DOHH2 (cell line): Measurements from ENCODE around the gene NUP93.
"Not testable (repeated sequence)": the region's sequence is repeated elsewhere in the genome, so short reads cannot be mapped to it uniquely, and the experiment has no call there.

ENCODE experiments used
- H3F3A ChIP-seq: fragments of 200-600 bp; sonication (generic), shearing (Covaris generic); 2 replicates; pipeline ENCODE4 v1.6.0; 2016; ENCODE audit warnings: antibody characterized with exemption, mild to moderate bottlenecking; ENCODE audit not compliant: control insufficient read depth, insufficient read depth
- H3K27ac ChIP-seq: fragments of 200-600 bp; sonication (generic); 2 replicates; pipeline ENCODE4 v1.5.1; 2014; ENCODE audit warnings: low read depth, mild to moderate bottlenecking, low read length, moderate library complexity
- H3K27me3 ChIP-seq: fragments of 200-600 bp; sonication (generic); 2 replicates; pipeline ENCODE4 v1.6.1; 2014; ENCODE audit warnings: mild to moderate bottlenecking, low read length, mixed read lengths; ENCODE audit not compliant: control insufficient read depth
- H3K36me3 ChIP-seq: fragments of 200-600 bp; sonication (generic); 2 replicates; pipeline ENCODE4 v1.6.1; 2014; ENCODE audit warnings: mild to moderate bottlenecking, low read length, moderate library complexity, mixed read lengths; ENCODE audit not compliant: control insufficient read depth
- H3K4me1 ChIP-seq: fragments of 200-600 bp; sonication (generic); 2 replicates; pipeline ENCODE4 v1.6.1; 2014; ENCODE audit warnings: mild to moderate bottlenecking, low read length, mixed read lengths; ENCODE audit not compliant: control insufficient read depth
- H3K4me2 ChIP-seq: fragments of 200-600 bp; sonication (generic); 2 replicates; pipeline ENCODE4 v1.6.0; 2014; ENCODE audit warnings: mild to moderate bottlenecking, low read length, moderate library complexity
- H3K4me3 ChIP-seq: fragments of 200-600 bp; sonication (generic); 2 replicates; pipeline ENCODE4 v1.5.1; 2014; ENCODE audit warnings: mild to moderate bottlenecking, low read length, mixed read lengths
- H3K79me2 ChIP-seq: fragments of 200-600 bp; sonication (generic); 2 replicates; pipeline ENCODE4 v1.6.1; 2014; ENCODE audit warnings: mild to moderate bottlenecking, low read length, mixed read lengths; ENCODE audit not compliant: control insufficient read depth
- H3K9me2 ChIP-seq: fragments of 200-600 bp; sonication (generic); replicated peaks from 2 replicates; pipeline ENCODE4 v1.6.1; 2014; ENCODE audit warnings: mild to moderate bottlenecking, low read length, mixed read lengths; ENCODE audit not compliant: control insufficient read depth
- H3K9me3 ChIP-seq: fragments of 200-600 bp; sonication (generic); 2 replicates; pipeline ENCODE4 v1.6.1; 2014; ENCODE audit warnings: antibody characterized with exemption, low read length, mixed read lengths; ENCODE audit not compliant: control insufficient read depth, insufficient read depth
- H4K20me1 ChIP-seq: fragments of 200-600 bp; sonication (generic); 2 replicates; pipeline ENCODE4 v1.6.0; 2014; ENCODE audit warnings: low read depth, mild to moderate bottlenecking, antibody characterized with exemption, low read length, moderate library complexity; ENCODE audit not compliant: control insufficient read depth, insufficient read depth
- EZH2phosphoT487 ChIP-seq: fragments of 200-600 bp; sonication (generic); IDR thresholded peaks from 2 replicates; pipeline ENCODE4 v1.6.1; 2017; ENCODE audit warnings: borderline replicate concordance, mild to moderate bottlenecking, antibody characterized with exemption, low read length, moderate library complexity, mixed read lengths
- TF ChIP-seq, protein P1 (sequence below): fragments of 200-600 bp; sonication (generic); IDR thresholded peaks from one replicate; pipeline ENCODE4 v1.5.1; 2014; ENCODE audit warnings: antibody characterized with exemption, mild to moderate bottlenecking, low read depth, low read length; ENCODE audit not compliant: poor library complexity, severe bottlenecking

Gene NUP93

DNA sequence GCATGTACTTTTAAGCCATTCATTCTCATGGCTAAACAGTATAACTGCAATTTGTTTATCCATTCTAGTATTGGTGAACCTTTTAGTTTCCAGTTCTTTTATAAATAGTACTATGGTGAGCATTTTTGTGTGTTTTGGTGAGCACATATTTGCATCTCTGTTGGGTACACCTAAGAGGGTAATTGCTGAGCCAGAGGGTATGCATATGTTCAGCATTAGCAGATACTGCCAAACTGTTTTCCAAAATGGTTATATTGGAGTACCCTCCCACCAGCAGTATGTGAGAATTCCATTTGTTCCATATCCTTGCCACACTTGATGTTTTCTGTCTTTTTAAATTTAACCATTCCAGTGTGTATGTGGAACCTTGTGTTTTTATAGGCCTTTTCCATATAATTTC, 81.0 kb downstream of the NUP93 start:
- H3K27ac ChIP-seq: no peak overlapping the region
- no peaks in the 10 kb centered on the region for H3K27me3 ChIP-seq
- H3F3A ChIP-seq: no peaks in the 10 kb centered on the region
- no peaks in the 10 kb centered on the region for H3K9me3 ChIP-seq
- H3K79me2 ChIP-seq: no peaks in the 10 kb centered on the region
- no peak overlapping the region for H3K4me3 ChIP-seq
- TF ChIP-seq, protein P1, sequence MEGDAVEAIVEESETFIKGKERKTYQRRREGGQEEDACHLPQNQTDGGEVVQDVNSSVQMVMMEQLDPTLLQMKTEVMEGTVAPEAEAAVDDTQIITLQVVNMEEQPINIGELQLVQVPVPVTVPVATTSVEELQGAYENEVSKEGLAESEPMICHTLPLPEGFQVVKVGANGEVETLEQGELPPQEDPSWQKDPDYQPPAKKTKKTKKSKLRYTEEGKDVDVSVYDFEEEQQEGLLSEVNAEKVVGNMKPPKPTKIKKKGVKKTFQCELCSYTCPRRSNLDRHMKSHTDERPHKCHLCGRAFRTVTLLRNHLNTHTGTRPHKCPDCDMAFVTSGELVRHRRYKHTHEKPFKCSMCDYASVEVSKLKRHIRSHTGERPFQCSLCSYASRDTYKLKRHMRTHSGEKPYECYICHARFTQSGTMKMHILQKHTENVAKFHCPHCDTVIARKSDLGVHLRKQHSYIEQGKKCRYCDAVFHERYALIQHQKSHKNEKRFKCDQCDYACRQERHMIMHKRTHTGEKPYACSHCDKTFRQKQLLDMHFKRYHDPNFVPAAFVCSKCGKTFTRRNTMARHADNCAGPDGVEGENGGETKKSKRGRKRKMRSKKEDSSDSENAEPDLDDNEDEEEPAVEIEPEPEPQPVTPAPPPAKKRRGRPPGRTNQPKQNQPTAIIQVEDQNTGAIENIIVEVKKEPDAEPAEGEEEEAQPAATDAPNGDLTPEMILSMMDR: no peak
- TF ChIP-seq EZH2phosphoT487: no peak
- H4K20me1 ChIP-seq: no peaks in the 10 kb centered on the region
- H3K4me1 ChIP-seq: no peaks in the 10 kb centered on the region
- H3K4me2 ChIP-seq: no peak overlapping the region
- peaks cover 17% of the 10 kb centered on the region for H3K36me3 ChIP-seq
- H3K9me2 ChIP-seq: no peaks in the 10 kb centered on the region

DNA sequence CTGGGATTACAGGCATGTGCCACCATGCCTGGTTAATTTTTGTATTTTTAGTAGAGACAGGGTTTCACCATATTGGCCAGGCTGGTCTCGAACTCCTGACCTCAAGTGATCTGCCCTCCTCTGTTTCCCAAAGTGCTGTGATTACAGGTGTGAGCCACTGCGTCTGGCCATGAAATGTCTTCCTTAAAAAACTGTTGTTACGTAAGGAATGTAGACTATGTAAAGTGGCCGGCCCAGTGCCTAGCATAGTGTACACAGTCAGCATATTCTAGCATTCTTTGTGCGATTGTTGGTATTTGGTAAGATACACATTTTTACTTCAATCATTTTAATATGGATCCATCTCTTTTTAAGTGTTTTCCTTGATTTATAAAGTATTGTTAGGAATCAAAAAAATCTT, 81.7 kb downstream of the NUP93 start:
- H3K36me3 ChIP-seq: peaks cover 11% of the 10 kb centered on the region
- not testable (repeated sequence) for H3K4me3 ChIP-seq, H3K27me3 ChIP-seq, H3K4me2 ChIP-seq, H3K27ac ChIP-seq, H3F3A ChIP-seq, H3K9me3 ChIP-seq, H3K4me1 ChIP-seq, H4K20me1 ChIP-seq, H3K79me2 ChIP-seq, H3K9me2 ChIP-seq

- no peaks in the 10 kb centered on the region for H3K4me1 ChIP-seq
- H3K27ac ChIP-seq: no peak overlapping the region
- no peak overlapping the region for H3K4me2 ChIP-seq
- H3K9me3 ChIP-seq: no peaks in the 10 kb centered on the region
- no peaks in the 10 kb centered on the region for H3K27me3 ChIP-seq
- H4K20me1 ChIP-seq: no peaks in the 10 kb centered on the region
- H3K36me3 ChIP-seq: peaks cover 3% of the 10 kb centered on the region; the same call in 1 of the 2 replicates
- no peaks in the 10 kb centered on the region for H3F3A ChIP-seq
- TF ChIP-seq, protein P1: no peak
- no peak for TF ChIP-seq EZH2phosphoT487
- no peaks in the 10 kb centered on the region for H3K9me2 ChIP-seq
- no peaks in the 10 kb centered on the region for H3K79me2 ChIP-seq
- no peak overlapping the region for H3K4me3 ChIP-seq
These were observed 83.0 kb downstream of the NUP93 start for GRCh38 chr16:56812884-56813283.

GRCh38 chr16:56814537-56815432, 84.9 kb downstream of the NUP93 start:
- no peaks in the 10 kb centered on the region for H3K27me3 ChIP-seq
- TF ChIP-seq, protein P1: no peak
- no peak for TF ChIP-seq EZH2phosphoT487
- no peaks in the 10 kb centered on the region for H3K9me3 ChIP-seq
- no peaks in the 10 kb centered on the region for H3K4me1 ChIP-seq
- H3K4me2 ChIP-seq: no peak overlapping the region
- no peaks in the 10 kb centered on the region for H3F3A ChIP-seq
- no peak overlapping the region for H3K27ac ChIP-seq
- H3K36me3 ChIP-seq: peaks cover 17% of the 10 kb centered on the region
- no peaks in the 10 kb centered on the region for H3K79me2 ChIP-seq
- no peaks in the 10 kb centered on the region for H4K20me1 ChIP-seq
- no peaks in the 10 kb centered on the region for H3K9me2 ChIP-seq
- H3K4me3 ChIP-seq: no peak overlapping the region
